Adrenal gland (tissue), 12 donors: Measurements from ENCODE around the gene MIPOL1. TPM values are rescaled to one million over a fixed set of nuclear protein-coding genes. Genes with fewer than 3 reads are reported as not detected.

Source experiments
- DNase-seq, 7 donors: peaks; one replicate each; pipeline ENCODE4 v3.0.0-alpha.2; 2019 to 2020
- H3K27ac ChIP-seq, 5 donors: fragments of 200-600 bp; sonication (generic) in 4 of 5; 1 replicate in 3 of 5; 2 replicates in 2 of 5; pipeline versions ENCODE4 v1.5.1 to v1.8.0; 2016 to 2020; ENCODE audit warnings: mild to moderate bottlenecking in 1 of 5
- H3K27me3 ChIP-seq: fragments of 200-600 bp; 2 replicates; pipeline ENCODE4 v1.8.0; 2021
- H3K36me3 ChIP-seq, 2 donors: fragments of 200-600 bp; replicated peaks in 1 of 2; 1 replicate in 1 of 2; 2 replicates in 1 of 2; pipeline versions ENCODE4 v1.5.1 to v1.8.0; 2018 to 2022
- H3K4me1 ChIP-seq, 2 donors: fragments of 200-600 bp; replicated peaks in 1 of 2; 1 replicate in 1 of 2; 2 replicates in 1 of 2; pipeline versions ENCODE4 v1.5.1 to v1.8.0; 2018 to 2021
- H3K4me3 ChIP-seq, 4 donors: fragments of 200-600 bp; sonication (generic) in 3 of 4; one replicate each; pipeline ENCODE4 v1.5.1; 2016 to 2018
- H3K9me3 ChIP-seq, 3 donors: fragments of 200-600 bp; sonication (generic) in 1 of 3; replicated peaks in 1 of 3; 1 replicate in 2 of 3; 2 replicates in 1 of 3; pipeline versions ENCODE4 v1.5.1 to v1.8.0; 2016 to 2021
- POLR2A ChIP-seq, 2 donors: fragments of 450-650 bp; IDR thresholded peaks; one replicate each; pipeline ENCODE4 v1.6.1; 2017; ENCODE audit warnings: antibody characterized with exemption in 2 of 2, mild to moderate bottlenecking in 2 of 2, moderate library complexity in 1 of 2
- WGBS, 4 donors: extraction: QIAGEN DNeasy Blood & Tissue Kit in 2 of 4; methylation state at CpG; one replicate each; pipeline versions ENCODE4 v1.1.5 to v1.1.7; 2013 to 2017; 5-methylcytosine and 5-hydroxymethylcytosine counted together
- intact Hi-C, 2 donors: fragments of 100-400 bp; cut with DNase I; formaldehyde crosslinking; loops; one replicate each; pipeline versions ENCODE4 v1.14.1 to v1.15.0; 2022 to 2023
- polyA plus RNA-seq, 3 donors: library from polyadenylated mRNA; stranded (reverse); fragments of 200-250 nt in 2 of 3; fragments of 350-450 nt in 1 of 3; fragmentation: Illumina TruSeq in 1 of 3; extraction: RNeasy Lipid Tissue Mini Kit (QIAGEN cat#74804) in 1 of 3; gene quantifications; one replicate each; pipeline ENCODE4 v1.2.3, GENCODE V29; 2013 to 2014
- total RNA-seq, 9 donors: library from RNA; depleted of rRNA in 4 of 9; stranded (reverse); fragments of >200 nt in 4 of 9; fragments of 120-200 nt in 1 of 9; fragmentation: NEBNext Ultra II Directional in 1 of 9; extraction: Animal tissue kit (Norgen Biotek cat#: 25700) in 1 of 9; gene quantifications; one replicate each; pipeline versions ENCODE4 v1.1.0 to v1.2.4, GENCODE V29; 2013 to 2023
- TF ChIP-seq, protein P1 (sequence below), 6 experiments: fragments of 450-650 bp in 4 of 6; fragments of 200-600 bp in 2 of 6; sonication (generic) in 1 of 6; IDR thresholded peaks; 1 replicate in 5 of 6; 2 replicates in 1 of 6; pipeline versions ENCODE4 v1.5.1 to v1.8.0; 2016 to 2021; ENCODE audit warnings: antibody characterized with exemption in 6 of 6, mild to moderate bottlenecking in 2 of 6, moderate library complexity in 1 of 6
- donor health status: healthy with polysubstance abuse.
- donor health status: Bipolar disorder and iron deficiency.
- donor health status: DM: yes; HTN: yes; CAD: no.
- donor health status: DM: no; HTN: no; CAD: no.
- donor health status: DM: no; HTN: no; CAD: no.
- donor health status: DM: yes; HTN: yes; CAD: no.

The MIPOL1 gene
- total and polyA plus RNA-seq, 12 donors: 2.6 to 19.1 (median 7.8) TPM

DNA sequence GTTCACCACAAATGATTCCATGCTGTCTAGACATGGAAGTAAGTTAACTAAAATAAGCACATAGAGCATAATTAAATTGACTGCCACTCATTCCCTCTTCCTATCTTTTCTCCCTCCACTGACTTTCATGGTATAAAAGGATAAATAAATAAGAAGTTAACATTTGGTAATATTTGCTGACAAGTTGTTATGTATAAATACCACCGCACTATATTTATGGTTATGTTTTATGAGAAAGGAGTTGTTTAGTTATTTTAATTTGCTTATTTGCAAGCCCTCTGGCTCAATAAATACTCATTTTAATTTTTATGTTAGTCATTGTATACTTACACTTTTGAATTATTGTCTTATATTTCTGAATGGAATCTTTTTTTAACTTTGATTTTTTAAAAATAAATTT lies 113.5 kb downstream of the MIPOL1 start:
- Histone ChIP-seq H3K27ac (no peak overlapping the region), H3K36me3 (no peaks in the 10 kb centered on the region), H3K4me3 (no peak overlapping the region), H3K27me3 (no peaks in the 10 kb centered on the region), H3K9me3 (peaks cover 0 to 10% (median 0%) of the 10 kb centered on the region in 3 donors), H3K4me1 (no peaks in the 10 kb centered on the region)
- WGBS, 4 donors: 94 to 98% (median 96%) methylated on average over 1 of the region's 1 CpG
- no peak for DNase-seq
- TF ChIP-seq POLR2A (IDR thresholded peaks at IDR 0.05): no peak
- TF ChIP-seq, protein P1, sequence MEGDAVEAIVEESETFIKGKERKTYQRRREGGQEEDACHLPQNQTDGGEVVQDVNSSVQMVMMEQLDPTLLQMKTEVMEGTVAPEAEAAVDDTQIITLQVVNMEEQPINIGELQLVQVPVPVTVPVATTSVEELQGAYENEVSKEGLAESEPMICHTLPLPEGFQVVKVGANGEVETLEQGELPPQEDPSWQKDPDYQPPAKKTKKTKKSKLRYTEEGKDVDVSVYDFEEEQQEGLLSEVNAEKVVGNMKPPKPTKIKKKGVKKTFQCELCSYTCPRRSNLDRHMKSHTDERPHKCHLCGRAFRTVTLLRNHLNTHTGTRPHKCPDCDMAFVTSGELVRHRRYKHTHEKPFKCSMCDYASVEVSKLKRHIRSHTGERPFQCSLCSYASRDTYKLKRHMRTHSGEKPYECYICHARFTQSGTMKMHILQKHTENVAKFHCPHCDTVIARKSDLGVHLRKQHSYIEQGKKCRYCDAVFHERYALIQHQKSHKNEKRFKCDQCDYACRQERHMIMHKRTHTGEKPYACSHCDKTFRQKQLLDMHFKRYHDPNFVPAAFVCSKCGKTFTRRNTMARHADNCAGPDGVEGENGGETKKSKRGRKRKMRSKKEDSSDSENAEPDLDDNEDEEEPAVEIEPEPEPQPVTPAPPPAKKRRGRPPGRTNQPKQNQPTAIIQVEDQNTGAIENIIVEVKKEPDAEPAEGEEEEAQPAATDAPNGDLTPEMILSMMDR (IDR thresholded peaks at IDR 0.05): no peak
- intact Hi-C loops: no loop called here

DNA sequence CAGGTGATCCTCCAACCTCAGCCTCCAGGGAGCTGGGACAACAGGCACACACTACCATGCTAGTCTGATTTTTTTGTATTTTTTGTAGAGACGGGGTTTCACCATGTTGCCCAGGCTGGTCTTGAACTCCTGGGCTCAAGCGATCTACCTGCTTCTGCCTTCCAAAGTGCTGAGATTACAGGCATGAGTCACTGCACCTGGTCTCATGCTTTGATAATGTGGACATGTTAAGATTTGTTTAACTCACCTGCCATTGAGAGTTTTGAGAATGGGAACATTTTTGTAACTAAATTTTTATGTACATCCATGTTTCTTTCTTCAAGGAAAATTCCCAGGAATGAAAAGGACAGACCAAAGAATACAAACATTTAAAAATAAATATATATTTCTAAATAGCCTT lies 121.2 kb downstream of the MIPOL1 start:
- intact Hi-C loops: no loop called here
- no peak for DNase-seq
- no peak overlapping the region for H3K27ac ChIP-seq
- H3K27me3 ChIP-seq: no peaks in the 10 kb centered on the region
- no peaks in the 10 kb centered on the region for H3K36me3 ChIP-seq
- TF ChIP-seq POLR2A (IDR thresholded peaks at IDR 0.05): no peak
- TF ChIP-seq, protein P1 (IDR thresholded peaks at IDR 0.05): no peak
- WGBS, 4 donors: 88 to 100% (median 96%) methylated on average over 2 of the region's 2 CpGs
- no peaks in the 10 kb centered on the region for H3K4me1 ChIP-seq
- no peaks in the 10 kb centered on the region for H3K9me3 ChIP-seq
- no peak overlapping the region for H3K4me3 ChIP-seq

DNA sequence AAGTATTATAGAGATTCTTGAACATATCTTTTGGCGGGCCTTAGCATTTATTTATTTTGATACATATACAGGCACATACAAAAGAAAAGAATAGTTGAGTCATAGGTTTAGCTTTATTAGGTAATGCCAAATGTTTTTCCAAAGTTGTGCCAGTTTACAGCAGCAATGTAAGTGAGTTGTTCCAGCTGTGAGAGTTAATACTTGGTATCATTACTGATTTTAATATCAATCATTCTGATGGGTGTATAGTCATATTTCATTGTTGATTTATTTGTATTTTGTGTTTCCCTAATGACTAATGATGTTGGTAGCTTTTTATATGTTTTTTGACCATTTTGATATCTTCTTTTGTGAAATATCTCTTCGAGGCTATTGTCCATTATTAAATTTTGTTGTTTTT lies 122.4 kb downstream of the MIPOL1 start:
- no peak for DNase-seq
- intact Hi-C loops: no loop called here
- Histone ChIP-seq H3K4me3 (no peak overlapping the region), H3K27me3 (no peaks in the 10 kb centered on the region), H3K36me3 (no peaks in the 10 kb centered on the region), H3K27ac (no peak overlapping the region), H3K4me1 (no peaks in the 10 kb centered on the region), H3K9me3 (no peaks in the 10 kb centered on the region)
- 94 to 98% (median 96%) methylated on average over 2 of the region's 2 CpGs for WGBS, 4 donors
- TF ChIP-seq, protein P1 (IDR thresholded peaks at IDR 0.05): no peak
- no peak for TF ChIP-seq POLR2A (IDR thresholded peaks at IDR 0.05)

DNA sequence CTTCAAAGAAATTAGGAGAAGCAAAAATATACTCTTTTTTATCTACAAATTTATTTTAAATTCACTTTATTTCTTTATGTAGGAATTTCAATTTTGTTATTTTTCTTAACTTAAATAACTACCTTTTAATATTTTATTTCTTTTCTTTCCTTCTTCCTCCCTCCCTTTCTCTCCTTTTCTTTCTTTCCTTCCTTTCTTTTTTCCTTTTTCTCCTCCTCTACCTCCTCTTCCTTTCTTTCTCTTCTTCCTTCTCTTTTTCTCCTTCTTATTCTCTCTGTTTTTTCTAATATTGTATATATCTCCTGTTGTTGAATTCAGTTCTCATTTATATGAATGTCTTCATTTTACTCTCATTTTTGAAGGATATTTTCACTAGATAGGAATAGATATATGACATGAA lies 127.6 kb downstream of the MIPOL1 start:
- TF ChIP-seq, protein P1 (IDR thresholded peaks at IDR 0.05): no peak
- TF ChIP-seq POLR2A (IDR thresholded peaks at IDR 0.05): no peak
- DNase-seq: no peak
- no peaks in the 10 kb centered on the region for H3K27me3 ChIP-seq
- H3K36me3 ChIP-seq: no peaks in the 10 kb centered on the region
- H3K27ac ChIP-seq: no peak overlapping the region
- H3K9me3 ChIP-seq: no peaks in the 10 kb centered on the region
- no peaks in the 10 kb centered on the region for H3K4me1 ChIP-seq
- intact Hi-C loops: no loop called here
- no peak overlapping the region for H3K4me3 ChIP-seq
